GM19372 (cell line): Measurements from ENCODE around the gene FLYWCH1.

Experiments used
- ATAC-seq: cut with Tn5 transposase; IDR thresholded peaks from one replicate; pipeline ENCODE4 v1.9.1; 2021; ENCODE audit warnings: mild to moderate bottlenecking, low read depth, moderate library complexity; ENCODE audit not compliant: unreplicated experiment

The FLYWCH1 gene

GRCh38 chr16:2949705-2950352 lies 38.1 kb downstream of the FLYWCH1 start:
- no peak for ATAC-seq

GRCh38 chr16:2950353-2950724 lies 38.6 kb downstream of the FLYWCH1 start:
- no peak for ATAC-seq

GRCh38 chr16:2950773-2951172 lies 39.0 kb downstream of the FLYWCH1 start:
- no peak for ATAC-seq

GRCh38 chr16:2952679-2953078 lies 40.9 kb downstream of the FLYWCH1 start:
- ATAC-seq = no peak

GRCh38 chr16:2953706-2954627 lies 42.2 kb downstream of the FLYWCH1 start:
- ATAC-seq = no peak

GRCh38 chr16:2954656-2955381 lies 43.1 kb downstream of the FLYWCH1 start:
- no peak for ATAC-seq

GRCh38 chr16:2955438-2955778 lies 43.7 kb downstream of the FLYWCH1 start:
- no peak for ATAC-seq

GRCh38 chr16:2955779-2956578 lies 44.2 kb downstream of the FLYWCH1 start:
- no peak for ATAC-seq

- ATAC-seq = no peak
Measured at GRCh38 chr16:2956579-2956956, 44.8 kb downstream of the FLYWCH1 start.

GRCh38 chr16:2959206-2959605 lies 47.5 kb downstream of the FLYWCH1 start:
- no peak for ATAC-seq

- ATAC-seq = no peak
Measured at GRCh38 chr16:2960183-2961010, 48.7 kb downstream of the FLYWCH1 start.

GRCh38 chr16:2962334-2963073 lies 50.8 kb downstream of the FLYWCH1 start:
- ATAC-seq = no peak

- ATAC-seq = no peak
Measured at GRCh38 chr16:2963074-2963722, 51.5 kb downstream of the FLYWCH1 start.

GRCh38 chr16:2963723-2964474 lies 52.2 kb downstream of the FLYWCH1 start, which contains the start of gene KREMEN2:
KREMEN2 (plus strand) TSS chr16:2964275; CDS start chr16:2964521, 246 bp downstream.
- ATAC-seq = no peak

- no peak for ATAC-seq
Measured at GRCh38 chr16:2964475-2965336, 53.0 kb downstream of the FLYWCH1 start.

GRCh38 chr16:2966043-2966807 lies 54.5 kb downstream of the FLYWCH1 start:
- ATAC-seq = no peak
